ENCODE measurements around the gene ENDOG. TPM values are rescaled to one million over a fixed set of nuclear protein-coding genes. Genes with fewer than 3 reads are reported as not detected.
"Not testable (repeated sequence)": the region's sequence is repeated elsewhere in the genome, so short reads cannot be mapped to it uniquely, and the experiment has no call there.

ENDOG gene
- total RNA-seq, 6 experiments from 2014 or later: 16.0 to 23.7 (median 17.0) TPM

DNA sequence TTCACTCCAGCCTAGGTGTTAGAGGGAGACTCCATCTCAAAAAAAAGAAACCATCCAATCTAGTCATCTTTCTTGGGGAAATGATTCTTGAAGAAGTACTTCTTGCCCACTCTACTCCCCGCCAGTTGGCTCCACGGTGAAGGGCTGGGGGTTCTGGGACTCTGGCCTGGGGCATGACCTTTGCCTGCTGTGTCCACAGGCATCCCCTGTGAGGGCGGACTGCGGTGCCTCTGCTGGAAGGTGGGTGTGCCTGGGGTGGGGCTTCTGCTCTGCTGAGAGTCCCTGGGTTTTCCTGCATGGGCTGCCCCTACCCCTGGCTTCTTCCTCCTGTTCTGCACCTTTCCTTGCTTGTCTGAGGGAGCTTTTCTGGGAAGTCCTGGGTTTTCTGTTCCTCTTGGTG, 27.8 kb upstream of the ENDOG start:
- H3K36me3 Mint-ChIP-seq (ENCODE audit: low read depth): no peaks in the 10 kb centered on the region; the same call in 1 of the 2 replicates
- H3K9me3 Mint-ChIP-seq: no peaks in the 10 kb centered on the region

DNA sequence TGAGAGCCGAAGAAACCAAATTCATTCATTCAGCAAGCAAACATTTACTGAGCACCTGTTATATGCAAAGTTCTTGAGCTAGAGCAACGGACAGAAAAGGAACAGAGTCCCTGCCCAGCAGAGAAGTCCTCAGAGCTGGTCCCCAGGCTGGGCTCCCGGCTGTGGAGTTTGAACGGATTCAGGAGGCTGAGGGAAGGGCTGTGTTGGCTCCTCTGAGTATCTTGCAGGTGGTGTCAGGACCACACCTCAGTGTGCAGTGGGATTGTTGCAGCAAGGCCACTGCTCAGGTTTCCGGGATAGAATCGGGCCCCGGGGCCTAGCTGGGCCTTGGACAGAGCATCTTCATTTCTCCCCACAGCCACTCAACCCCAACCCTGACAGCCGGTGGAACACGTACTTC, 26.2 kb upstream of the ENDOG start:
- Mint-ChIP-seq H3K9me3 (no peaks in the 10 kb centered on the region), H3K27me3 (ENCODE audit: insufficient read depth) (no peaks in the 10 kb centered on the region; the same call in 1 of the 2 replicates), H3K4me3 (no peak overlapping the region), H3K4me1 (ENCODE audit: low read depth) (peaks cover 12% of the 10 kb centered on the region), H3K36me3 (ENCODE audit: low read depth) (no peaks in the 10 kb centered on the region; the same call in 1 of the 2 replicates), H3K27ac (no peak overlapping the region)
- no peak for DNase-seq
- TF ChIP-seq, protein P1, sequence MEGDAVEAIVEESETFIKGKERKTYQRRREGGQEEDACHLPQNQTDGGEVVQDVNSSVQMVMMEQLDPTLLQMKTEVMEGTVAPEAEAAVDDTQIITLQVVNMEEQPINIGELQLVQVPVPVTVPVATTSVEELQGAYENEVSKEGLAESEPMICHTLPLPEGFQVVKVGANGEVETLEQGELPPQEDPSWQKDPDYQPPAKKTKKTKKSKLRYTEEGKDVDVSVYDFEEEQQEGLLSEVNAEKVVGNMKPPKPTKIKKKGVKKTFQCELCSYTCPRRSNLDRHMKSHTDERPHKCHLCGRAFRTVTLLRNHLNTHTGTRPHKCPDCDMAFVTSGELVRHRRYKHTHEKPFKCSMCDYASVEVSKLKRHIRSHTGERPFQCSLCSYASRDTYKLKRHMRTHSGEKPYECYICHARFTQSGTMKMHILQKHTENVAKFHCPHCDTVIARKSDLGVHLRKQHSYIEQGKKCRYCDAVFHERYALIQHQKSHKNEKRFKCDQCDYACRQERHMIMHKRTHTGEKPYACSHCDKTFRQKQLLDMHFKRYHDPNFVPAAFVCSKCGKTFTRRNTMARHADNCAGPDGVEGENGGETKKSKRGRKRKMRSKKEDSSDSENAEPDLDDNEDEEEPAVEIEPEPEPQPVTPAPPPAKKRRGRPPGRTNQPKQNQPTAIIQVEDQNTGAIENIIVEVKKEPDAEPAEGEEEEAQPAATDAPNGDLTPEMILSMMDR (IDR thresholded peaks at IDR 0.05): no peak

More for the DNA sequence above, 27.8 kb upstream of the ENDOG start:
- no peak overlapping the region for H3K4me3 Mint-ChIP-seq
- H3K27ac Mint-ChIP-seq: no peak overlapping the region
- H3K27me3 Mint-ChIP-seq (ENCODE audit: insufficient read depth): no peaks in the 10 kb centered on the region; the same call in 1 of the 2 replicates
- TF ChIP-seq, protein P1 (IDR thresholded peaks at IDR 0.05): no peak
- no peak for DNase-seq
- H3K4me1 Mint-ChIP-seq (ENCODE audit: low read depth): peaks cover 12% of the 10 kb centered on the region

DNA sequence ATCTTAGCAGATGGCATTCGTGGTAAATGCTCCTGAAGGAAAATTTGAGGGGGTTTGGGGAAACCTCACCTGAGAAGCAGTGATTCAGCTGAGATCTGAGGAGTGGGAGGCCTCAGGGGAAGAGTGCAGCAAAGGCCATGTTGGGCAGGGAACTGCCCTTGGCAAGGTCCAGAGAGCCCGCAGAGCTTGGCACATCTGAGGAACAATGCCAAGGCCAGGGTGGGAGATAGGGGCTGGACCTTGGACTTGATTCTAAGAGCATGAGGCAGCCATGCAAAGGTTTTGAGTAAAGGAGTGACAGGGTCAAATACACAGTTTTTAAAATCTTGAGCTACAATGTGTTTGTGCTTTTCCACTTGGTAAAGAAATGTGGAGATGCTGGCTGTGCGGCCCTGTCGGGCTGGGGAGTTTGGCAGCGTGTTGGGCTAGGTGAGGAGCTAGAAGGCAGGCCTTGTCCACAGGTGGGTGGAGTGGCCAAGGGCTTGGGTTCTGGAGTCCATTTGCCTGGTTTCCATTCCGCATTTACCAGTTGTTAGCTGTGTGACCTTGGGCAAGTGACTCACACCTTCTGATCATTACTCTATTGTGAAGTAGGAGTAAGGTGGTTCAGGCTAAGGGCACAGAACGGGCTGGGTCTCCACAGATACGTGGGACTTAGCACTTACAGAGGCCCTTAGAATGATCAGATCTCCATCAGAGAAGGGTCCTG, 25.2 kb upstream of the ENDOG start:
- Mint-ChIP-seq H3K27ac (no peak overlapping the region), H3K4me1 (ENCODE audit: low read depth) (peaks cover 8% of the 10 kb centered on the region), H3K9me3 (no peaks in the 10 kb centered on the region), H3K27me3 (ENCODE audit: insufficient read depth) (no peaks in the 10 kb centered on the region; the same call in 1 of the 2 replicates), H3K4me3 (no peak overlapping the region), H3K36me3 (ENCODE audit: low read depth) (no peaks in the 10 kb centered on the region; the same call in 1 of the 2 replicates)
- DNase-seq: no peak
- TF ChIP-seq, protein P1 (IDR thresholded peaks at IDR 0.05): no peak

DNA sequence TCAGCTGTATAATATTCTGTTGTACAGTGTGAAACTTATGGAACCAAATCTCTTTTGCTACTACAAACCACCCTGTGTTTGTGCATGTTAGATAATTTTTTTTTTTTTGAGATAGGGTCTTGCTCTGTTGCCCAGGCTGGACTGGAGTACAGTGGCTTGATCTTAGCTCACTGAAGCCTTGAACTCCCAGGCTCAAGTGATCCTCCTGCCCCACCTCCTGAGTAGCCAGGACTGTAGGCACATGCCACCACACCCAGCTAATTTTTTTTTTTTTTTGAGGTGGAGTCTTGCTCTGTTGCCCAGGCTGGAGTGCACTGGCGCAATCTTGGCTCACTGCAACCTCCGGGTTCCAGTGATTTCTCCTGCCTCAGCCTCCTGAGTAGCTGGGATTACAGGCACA, 23.3 kb upstream of the ENDOG start:
- not testable (repeated sequence) for H3K27ac Mint-ChIP-seq; H3K4me3 Mint-ChIP-seq; DNase-seq; H3K4me1 Mint-ChIP-seq (ENCODE audit: low read depth); H3K27me3 Mint-ChIP-seq (ENCODE audit: insufficient read depth); H3K9me3 Mint-ChIP-seq; H3K36me3 Mint-ChIP-seq (ENCODE audit: low read depth)

GRCh38 chr9:128798896-128799295, 19.4 kb upstream of the ENDOG start:
- Mint-ChIP-seq H3K9me3 (no peaks in the 10 kb centered on the region), H3K4me3 (no peak overlapping the region), H3K27ac (no peak overlapping the region), H3K4me1 (ENCODE audit: low read depth) (no peaks in the 10 kb centered on the region), H3K36me3 (ENCODE audit: low read depth) (no peaks in the 10 kb centered on the region; the same call in 1 of the 2 replicates), H3K27me3 (ENCODE audit: insufficient read depth) (no peaks in the 10 kb centered on the region; the same call in 1 of the 2 replicates)
- TF ChIP-seq, protein P1 (IDR thresholded peaks at IDR 0.05): no peak
- no peak for DNase-seq

GRCh38 chr9:128800061-128800460, 18.2 kb upstream of the ENDOG start:
- DNase-seq: no peak
- H3K4me3 Mint-ChIP-seq: no peak overlapping the region
- H3K9me3 Mint-ChIP-seq: no peaks in the 10 kb centered on the region
- no peaks in the 10 kb centered on the region; the same call in 1 of the 2 replicates for H3K27me3 Mint-ChIP-seq (ENCODE audit: insufficient read depth)
- H3K4me1 Mint-ChIP-seq (ENCODE audit: low read depth): no peaks in the 10 kb centered on the region
- TF ChIP-seq, protein P1 (IDR thresholded peaks at IDR 0.05): no peak
- no peak overlapping the region for H3K27ac Mint-ChIP-seq
- no peaks in the 10 kb centered on the region; the same call in 1 of the 2 replicates for H3K36me3 Mint-ChIP-seq (ENCODE audit: low read depth)
